T-helper 9 cell (primary cell): ENCODE results near the gene KCNAB2.

Experiments
- DNase-seq: peaks from one replicate; pipeline ENCODE4 v3.0.0-alpha.2; 2020

KCNAB2 gene

GRCh38 chr1:6033124-6033523, 12.6 kb upstream of the KCNAB2 start:
- DNase-seq = no peak

GRCh38 chr1:6033986-6034749, 11.5 kb upstream of the KCNAB2 start:
- peak; percentile 45 for DNase-seq

GRCh38 chr1:6034750-6035096, 11.0 kb upstream of the KCNAB2 start:
- no peak for DNase-seq

GRCh38 chr1:6035303-6035702, 10.4 kb upstream of the KCNAB2 start:
- DNase-seq = no peak

- DNase-seq = no peak
Measured at GRCh38 chr1:6035719-6036118, 10.0 kb upstream of the KCNAB2 start.

GRCh38 chr1:6037338-6037762, 8.3 kb upstream of the KCNAB2 start:
- no peak for DNase-seq

GRCh38 chr1:6038603-6039002, 7.1 kb upstream of the KCNAB2 start:
- no peak for DNase-seq

GRCh38 chr1:6039031-6039430, 6.7 kb upstream of the KCNAB2 start:
- DNase-seq = no peak

GRCh38 chr1:6040444-6040843, 5.2 kb upstream of the KCNAB2 start:
- DNase-seq = no peak

- DNase-seq = no peak
Measured at GRCh38 chr1:6040861-6041415, 4.8 kb upstream of the KCNAB2 start.

GRCh38 chr1:6041432-6042062, 4.1 kb upstream of the KCNAB2 start:
- peak; percentile 25 for DNase-seq

- DNase-seq = no peak
Measured at GRCh38 chr1:6043561-6043960, 2.1 kb upstream of the KCNAB2 start.

GRCh38 chr1:6044481-6045109, 1.1 kb upstream of the KCNAB2 start:
- no peak for DNase-seq

GRCh38 chr1:6045110-6045502, 582 bp upstream of the KCNAB2 start:
- DNase-seq = no peak

- DNase-seq = no peak
Measured at GRCh38 chr1:6046279-6046678, 591 bp downstream of the KCNAB2 start.

- no peak for DNase-seq
Measured at GRCh38 chr1:6048179-6048867, 2.6 kb downstream of the KCNAB2 start.

- DNase-seq = no peak
Measured at GRCh38 chr1:6049419-6049818, 3.7 kb downstream of the KCNAB2 start.

GRCh38 chr1:6051423-6051822, 5.7 kb downstream of the KCNAB2 start:
- no peak for DNase-seq

GRCh38 chr1:6052543-6053205, 7.0 kb downstream of the KCNAB2 start:
- peak; percentile 51 for DNase-seq

- no peak for DNase-seq
Measured at GRCh38 chr1:6053206-6053546, 7.5 kb downstream of the KCNAB2 start.

- DNase-seq = no peak
Measured at GRCh38 chr1:6054596-6054995, 8.9 kb downstream of the KCNAB2 start.

GRCh38 chr1:6056572-6056948, 10.9 kb downstream of the KCNAB2 start:
- DNase-seq = no peak
